22Rv1 (cell line): Measurements from ENCODE around the gene MTHFS.

Source experiments
- H3K27ac ChIP-seq: fragments of 450-650 bp; 2 replicates; pipeline ENCODE4 v1.5.1; 2017
- ZFX ChIP-seq: fragments of 450-650 bp; IDR thresholded peaks from 2 replicates; pipeline ENCODE4 v1.6.1; 2017; ENCODE audit warnings: antibody characterized with exemption, borderline replicate concordance
- TF ChIP-seq, protein P1 (sequence below): fragments of 450-650 bp; IDR thresholded peaks from 2 replicates; pipeline ENCODE4 v1.5.1; 2017; ENCODE audit warnings: mild to moderate bottlenecking

MTHFS gene

DNA sequence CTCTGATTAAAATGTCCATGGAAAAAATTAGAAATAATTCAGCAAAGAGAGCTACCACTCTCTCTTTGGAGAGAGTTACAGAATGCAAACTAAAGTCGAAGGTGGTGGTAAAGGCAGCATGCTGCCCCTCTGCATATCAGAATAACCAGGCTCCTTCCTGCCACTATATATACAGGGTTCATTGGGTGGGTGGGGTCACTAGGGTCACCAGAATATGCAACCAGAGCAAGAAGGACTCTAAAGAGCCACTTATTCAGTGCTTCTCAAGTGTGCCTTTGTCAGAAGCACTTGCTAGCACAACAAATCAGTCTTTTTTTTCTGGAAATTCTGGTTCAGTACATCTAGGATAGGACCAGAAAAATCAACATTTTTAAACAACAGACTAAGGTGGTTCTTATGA is 70.0 kb downstream of the MTHFS start:
- TF ChIP-seq ZFX, result no peak
- TF ChIP-seq, protein P1, sequence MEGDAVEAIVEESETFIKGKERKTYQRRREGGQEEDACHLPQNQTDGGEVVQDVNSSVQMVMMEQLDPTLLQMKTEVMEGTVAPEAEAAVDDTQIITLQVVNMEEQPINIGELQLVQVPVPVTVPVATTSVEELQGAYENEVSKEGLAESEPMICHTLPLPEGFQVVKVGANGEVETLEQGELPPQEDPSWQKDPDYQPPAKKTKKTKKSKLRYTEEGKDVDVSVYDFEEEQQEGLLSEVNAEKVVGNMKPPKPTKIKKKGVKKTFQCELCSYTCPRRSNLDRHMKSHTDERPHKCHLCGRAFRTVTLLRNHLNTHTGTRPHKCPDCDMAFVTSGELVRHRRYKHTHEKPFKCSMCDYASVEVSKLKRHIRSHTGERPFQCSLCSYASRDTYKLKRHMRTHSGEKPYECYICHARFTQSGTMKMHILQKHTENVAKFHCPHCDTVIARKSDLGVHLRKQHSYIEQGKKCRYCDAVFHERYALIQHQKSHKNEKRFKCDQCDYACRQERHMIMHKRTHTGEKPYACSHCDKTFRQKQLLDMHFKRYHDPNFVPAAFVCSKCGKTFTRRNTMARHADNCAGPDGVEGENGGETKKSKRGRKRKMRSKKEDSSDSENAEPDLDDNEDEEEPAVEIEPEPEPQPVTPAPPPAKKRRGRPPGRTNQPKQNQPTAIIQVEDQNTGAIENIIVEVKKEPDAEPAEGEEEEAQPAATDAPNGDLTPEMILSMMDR, result no peak
- H3K27ac ChIP-seq, result no peak overlapping the region

DNA sequence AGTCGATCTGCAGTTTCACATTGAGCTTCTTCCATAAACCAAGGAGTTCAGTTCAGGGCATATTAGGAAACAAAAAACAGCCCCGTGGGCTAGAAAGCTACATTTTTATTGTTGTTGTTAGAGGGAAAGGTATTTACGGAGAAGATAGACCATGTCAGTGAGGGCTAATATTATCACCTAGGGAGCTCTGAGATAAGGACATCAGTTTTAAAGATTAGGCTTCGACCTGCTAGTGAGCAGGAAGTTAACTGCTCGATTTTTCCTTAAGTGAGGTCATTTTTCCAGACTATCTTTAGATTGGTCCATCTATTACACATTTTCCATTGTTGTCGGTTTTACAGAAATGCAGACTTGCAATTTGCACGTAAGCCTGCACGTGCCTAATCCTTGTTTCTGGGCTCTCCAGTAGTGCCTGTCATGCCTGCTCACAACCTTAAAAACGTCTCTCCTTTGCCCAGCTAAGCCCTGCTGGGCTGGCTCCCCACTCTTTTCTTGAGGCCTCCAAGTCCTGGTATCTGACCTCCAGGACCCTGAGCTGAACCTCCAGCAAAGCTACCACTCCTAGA is 72.6 kb downstream of the MTHFS start:
- no peak for TF ChIP-seq ZFX
- TF ChIP-seq, protein P1, result no peak
- no peak overlapping the region for H3K27ac ChIP-seq

DNA sequence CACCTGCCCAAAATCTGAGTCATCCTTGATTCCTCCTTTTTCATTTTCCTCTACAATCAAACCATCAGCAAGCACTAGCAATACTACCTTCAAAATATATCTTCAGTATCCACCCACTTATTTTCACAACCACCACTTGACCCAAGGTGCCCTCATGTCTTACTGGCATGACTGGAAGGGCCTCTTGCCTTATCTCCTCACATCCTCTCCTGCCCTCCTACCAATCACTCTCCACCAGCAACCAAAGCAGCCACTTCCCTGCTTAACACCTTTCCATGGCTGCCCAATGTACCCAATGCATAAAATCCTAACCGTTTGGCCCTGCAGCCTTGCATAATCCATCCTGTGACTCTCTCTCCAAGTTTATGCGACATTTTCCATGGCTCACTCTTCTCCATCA is 76.0 kb downstream of the MTHFS start:
- no peak for TF ChIP-seq ZFX
- TF ChIP-seq, protein P1, result no peak
- H3K27ac ChIP-seq, result no peak overlapping the region

DNA sequence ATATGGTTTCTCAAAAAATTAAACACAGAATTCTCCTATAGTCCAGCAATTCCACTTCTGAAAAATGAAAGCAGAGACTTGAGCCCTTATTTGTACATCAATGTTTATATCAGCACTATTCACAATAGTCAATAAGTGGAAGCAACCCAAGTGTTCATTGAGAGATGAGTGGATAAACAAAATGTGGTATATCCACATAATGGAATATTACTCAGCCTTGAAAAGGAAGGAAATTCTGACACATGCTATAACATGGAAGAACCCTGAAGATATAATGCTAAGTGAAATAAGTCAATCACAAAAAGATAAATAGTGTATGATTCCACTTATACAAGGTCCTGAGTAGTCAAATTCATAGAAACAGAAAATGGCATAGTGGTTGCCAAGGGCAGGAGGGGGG is 76.6 kb downstream of the MTHFS start:
- no peak for TF ChIP-seq ZFX
- TF ChIP-seq, protein P1, result no peak
- no peak overlapping the region for H3K27ac ChIP-seq

DNA sequence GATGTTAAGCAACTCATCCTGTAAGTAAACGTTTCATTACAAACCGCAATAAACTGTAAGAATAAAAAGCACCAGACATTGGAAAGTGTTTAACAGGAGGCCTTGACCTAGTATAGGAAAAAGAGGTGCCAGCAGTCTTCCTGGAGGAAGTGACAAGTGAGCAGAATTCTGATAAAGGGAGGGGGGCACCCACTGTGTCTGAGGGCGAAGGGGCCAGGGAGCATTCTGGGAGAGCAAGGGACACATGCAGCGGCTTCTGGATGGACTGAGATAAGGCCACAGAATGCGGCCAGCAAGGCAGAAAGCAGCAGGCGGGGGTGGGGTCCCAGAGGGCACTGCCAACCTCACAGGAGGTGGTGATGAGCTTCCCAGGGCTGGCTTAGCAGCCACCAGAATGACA is 80.2 kb downstream of the MTHFS start:
- TF ChIP-seq ZFX, result no peak
- TF ChIP-seq, protein P1, result no peak
- H3K27ac ChIP-seq, result no peak overlapping the region

DNA sequence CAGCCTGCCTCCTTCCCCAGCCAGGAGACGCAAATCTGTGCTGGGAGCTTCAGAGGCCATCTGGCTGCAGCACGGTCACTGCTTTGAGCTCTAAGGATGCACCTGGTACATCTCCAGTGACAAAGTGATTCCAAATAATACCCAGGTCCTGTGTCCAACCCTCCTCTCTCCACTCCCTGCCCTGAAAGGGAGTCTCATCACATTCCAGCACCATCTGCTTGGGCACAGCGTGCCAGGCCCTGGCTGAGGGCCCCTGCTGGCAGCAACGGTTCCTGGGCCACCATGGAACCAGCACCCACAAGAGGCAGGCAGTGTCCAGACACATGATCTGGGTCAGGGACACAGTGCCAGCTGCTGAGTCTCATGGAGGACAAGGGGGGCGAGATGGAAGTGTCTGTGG is 81.3 kb downstream of the MTHFS start:
- H3K27ac ChIP-seq, result no peak overlapping the region
- TF ChIP-seq, protein P1, result no peak
- no peak for TF ChIP-seq ZFX

DNA sequence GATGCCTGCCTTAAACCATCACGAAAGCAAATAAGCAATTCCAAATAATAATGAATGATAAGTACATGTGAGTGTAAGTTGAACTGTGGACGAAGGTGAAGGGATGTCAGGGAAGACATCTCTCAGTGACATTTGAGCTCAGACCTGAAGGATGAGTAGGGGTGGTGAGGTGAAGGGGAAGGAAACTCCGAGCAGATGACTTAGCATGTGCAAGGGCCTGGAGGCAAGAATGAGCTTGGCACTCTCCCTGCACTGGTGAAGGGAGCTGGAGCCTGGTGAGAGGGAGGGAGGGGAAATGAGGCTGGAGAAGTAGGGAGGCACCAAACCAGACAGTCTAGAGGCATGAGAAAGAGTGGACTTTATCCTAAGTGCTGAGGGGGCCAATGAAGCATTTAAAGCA is 84.3 kb downstream of the MTHFS start:
- H3K27ac ChIP-seq, result no peak overlapping the region
- no peak for TF ChIP-seq ZFX
- TF ChIP-seq, protein P1, result no peak
